ENCODE results near the gene TUBAL3. TPM values are rescaled to one million over a fixed set of nuclear protein-coding genes. Genes with fewer than 3 reads are reported as not detected.

Gene TUBAL3
- total RNA-seq, 6 experiments from 2014 or later, result not detected

DNA sequence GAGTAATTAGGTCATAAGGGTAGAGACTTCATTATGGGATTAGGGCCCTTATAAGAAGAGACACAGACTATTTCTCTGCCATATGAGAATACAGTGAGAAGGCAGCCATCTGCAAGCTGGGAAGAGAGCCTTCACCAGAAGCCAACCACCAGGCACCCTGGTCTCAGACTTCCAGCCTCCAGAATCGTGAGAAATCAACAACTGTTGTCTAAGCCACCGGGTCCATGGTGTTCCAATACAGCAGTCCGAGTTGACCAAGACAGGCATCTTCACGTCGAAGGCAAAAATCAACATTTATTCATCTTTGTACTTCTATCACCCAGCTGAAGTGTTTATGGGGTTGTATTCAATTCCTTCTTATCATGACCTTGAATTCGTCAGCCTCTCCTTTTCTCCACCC is 5.3 kb downstream of the TUBAL3 start:
- TF ChIP-seq, protein P1, sequence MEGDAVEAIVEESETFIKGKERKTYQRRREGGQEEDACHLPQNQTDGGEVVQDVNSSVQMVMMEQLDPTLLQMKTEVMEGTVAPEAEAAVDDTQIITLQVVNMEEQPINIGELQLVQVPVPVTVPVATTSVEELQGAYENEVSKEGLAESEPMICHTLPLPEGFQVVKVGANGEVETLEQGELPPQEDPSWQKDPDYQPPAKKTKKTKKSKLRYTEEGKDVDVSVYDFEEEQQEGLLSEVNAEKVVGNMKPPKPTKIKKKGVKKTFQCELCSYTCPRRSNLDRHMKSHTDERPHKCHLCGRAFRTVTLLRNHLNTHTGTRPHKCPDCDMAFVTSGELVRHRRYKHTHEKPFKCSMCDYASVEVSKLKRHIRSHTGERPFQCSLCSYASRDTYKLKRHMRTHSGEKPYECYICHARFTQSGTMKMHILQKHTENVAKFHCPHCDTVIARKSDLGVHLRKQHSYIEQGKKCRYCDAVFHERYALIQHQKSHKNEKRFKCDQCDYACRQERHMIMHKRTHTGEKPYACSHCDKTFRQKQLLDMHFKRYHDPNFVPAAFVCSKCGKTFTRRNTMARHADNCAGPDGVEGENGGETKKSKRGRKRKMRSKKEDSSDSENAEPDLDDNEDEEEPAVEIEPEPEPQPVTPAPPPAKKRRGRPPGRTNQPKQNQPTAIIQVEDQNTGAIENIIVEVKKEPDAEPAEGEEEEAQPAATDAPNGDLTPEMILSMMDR (IDR thresholded peaks at IDR 0.05), result no peak
- no peaks in the 10 kb centered on the region for H3K36me3 Mint-ChIP-seq (ENCODE audit: low read depth)
- H3K27ac Mint-ChIP-seq, result no peak overlapping the region
- H3K27me3 Mint-ChIP-seq (ENCODE audit: insufficient read depth), result peaks cover 14% of the 10 kb centered on the region
- H3K9me3 Mint-ChIP-seq, result no peaks in the 10 kb centered on the region
- H3K4me1 Mint-ChIP-seq (ENCODE audit: low read depth), result no peaks in the 10 kb centered on the region
- H3K4me3 Mint-ChIP-seq, result no peak overlapping the region
- no peak for DNase-seq

DNA sequence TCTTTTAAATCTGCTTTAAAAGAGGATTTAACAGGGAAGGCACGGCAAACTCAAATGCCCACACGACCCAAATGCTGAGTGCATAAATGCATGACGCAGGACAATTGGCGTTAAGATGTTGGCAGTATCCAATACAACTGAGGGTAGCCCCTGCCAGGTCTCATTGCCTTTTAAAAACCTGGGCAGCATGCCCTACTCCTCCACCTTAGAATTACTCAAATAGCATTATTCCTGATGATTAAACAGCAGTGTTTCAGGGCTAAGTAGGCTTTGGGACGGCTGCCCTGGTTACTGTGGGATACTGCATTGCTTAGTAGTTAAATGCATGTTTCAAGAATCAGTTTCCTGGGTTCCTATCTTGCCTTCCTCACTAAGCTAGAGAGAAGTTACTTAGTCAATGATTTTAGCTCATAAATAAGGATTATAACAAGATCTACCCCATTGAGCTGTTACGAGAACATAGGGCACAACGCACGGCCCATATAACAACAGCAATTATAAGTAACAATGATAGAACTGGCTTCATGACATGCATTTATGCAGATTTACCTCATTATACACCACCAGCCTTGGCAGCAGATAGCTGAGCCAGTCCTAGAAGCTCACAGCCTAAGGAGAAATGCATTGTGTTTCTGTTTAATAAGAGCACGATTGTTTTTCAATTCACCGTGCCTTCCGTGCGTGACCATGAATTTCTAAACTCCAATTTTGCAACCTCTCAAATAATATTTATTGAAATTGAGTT is 7.9 kb downstream of the TUBAL3 start:
- Mint-ChIP-seq H3K4me3 (no peak overlapping the region), H3K9me3 (peaks cover 16% of the 10 kb centered on the region), H3K27me3 (ENCODE audit: insufficient read depth) (peaks cover 19% of the 10 kb centered on the region), H3K36me3 (ENCODE audit: low read depth) (peaks cover 2% of the 10 kb centered on the region; the same call in 1 of the 2 replicates), H3K4me1 (ENCODE audit: low read depth) (no peaks in the 10 kb centered on the region), H3K27ac (no peak overlapping the region)
- DNase-seq, result no peak
- TF ChIP-seq, protein P1 (IDR thresholded peaks at IDR 0.05), result no peak

DNA sequence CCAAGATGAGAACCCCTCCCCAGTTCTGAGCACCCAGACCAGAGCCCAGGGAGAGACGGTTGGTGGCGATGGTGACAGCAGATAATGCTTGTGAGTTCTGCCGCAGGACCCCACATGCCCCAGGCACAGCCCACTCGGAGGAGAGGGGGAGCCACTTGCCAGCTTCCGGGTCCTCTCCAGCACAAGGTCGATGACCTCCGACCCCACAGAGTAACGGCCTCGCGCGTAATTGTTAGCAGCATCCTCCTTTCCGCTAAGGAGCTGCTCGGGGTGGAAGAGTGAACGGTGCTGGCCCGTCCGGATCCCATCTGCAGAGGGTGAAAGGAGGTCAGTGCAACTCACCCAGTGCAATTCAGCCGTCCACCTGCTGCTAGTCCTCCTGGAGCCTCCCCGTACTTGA is 9.5 kb downstream of the TUBAL3 start:
- H3K9me3 Mint-ChIP-seq, result peaks cover 32% of the 10 kb centered on the region

DNA sequence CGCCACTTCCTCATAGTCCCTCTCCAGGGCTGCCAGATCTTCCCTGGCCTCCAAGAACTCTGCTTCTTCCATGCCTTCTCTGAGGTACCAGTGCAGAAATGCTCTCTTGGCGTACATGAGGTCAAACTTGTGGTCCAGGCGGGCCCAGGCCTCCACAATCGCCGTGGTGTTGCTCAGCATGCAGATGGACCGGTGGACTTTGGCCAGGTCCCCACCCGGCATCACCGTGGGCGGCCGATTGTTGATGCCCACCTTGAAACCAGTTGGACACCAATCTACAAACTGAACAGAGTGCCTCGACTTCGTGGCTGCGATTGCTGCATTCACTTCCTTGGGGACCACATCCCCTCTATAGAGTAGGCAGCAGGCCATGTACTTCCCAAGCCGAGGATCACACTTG is 11.1 kb downstream of the TUBAL3 start:
- H3K36me3 Mint-ChIP-seq (ENCODE audit: low read depth), result peaks cover 16% of the 10 kb centered on the region
- H3K4me3 Mint-ChIP-seq, result no peak overlapping the region
- H3K27me3 Mint-ChIP-seq (ENCODE audit: insufficient read depth), result peaks cover 12% of the 10 kb centered on the region
- H3K4me1 Mint-ChIP-seq (ENCODE audit: low read depth), result no peaks in the 10 kb centered on the region
- TF ChIP-seq, protein P1 (IDR thresholded peaks at IDR 0.05), result no peak
- no peak overlapping the region for H3K27ac Mint-ChIP-seq
- H3K9me3 Mint-ChIP-seq, result peaks cover 36% of the 10 kb centered on the region
- DNase-seq, result no peak

More for the DNA sequence above, 9.5 kb downstream of the TUBAL3 start:
- TF ChIP-seq, protein P1 (IDR thresholded peaks at IDR 0.05), result no peak
- Mint-ChIP-seq H3K4me3 (no peak overlapping the region), H3K27me3 (ENCODE audit: insufficient read depth) (peaks cover 19% of the 10 kb centered on the region), H3K36me3 (ENCODE audit: low read depth) (peaks cover 16% of the 10 kb centered on the region), H3K4me1 (ENCODE audit: low read depth) (no peaks in the 10 kb centered on the region), H3K27ac (no peak overlapping the region)
- DNase-seq, result no peak

DNA sequence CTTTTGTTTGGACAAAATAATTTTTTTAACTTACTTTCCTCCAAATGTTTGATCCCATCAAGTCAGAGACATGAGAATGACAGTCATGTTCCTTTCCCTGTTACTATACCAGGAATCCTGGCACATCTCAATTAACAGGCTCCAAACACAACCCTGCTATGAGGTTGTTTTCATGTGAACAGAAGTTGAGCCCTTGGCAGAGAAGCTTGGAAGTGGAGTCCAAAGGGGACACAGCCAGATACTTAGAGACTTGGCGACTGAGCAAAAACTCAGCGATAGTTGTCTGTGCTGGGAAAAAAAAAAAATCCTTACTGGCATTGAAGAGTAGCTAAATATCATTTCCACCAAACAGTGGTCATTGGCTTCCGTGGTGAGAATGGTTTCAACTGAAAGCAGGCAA is 12.8 kb downstream of the TUBAL3 start:
- H3K4me3 Mint-ChIP-seq, result no peak overlapping the region
- H3K27ac Mint-ChIP-seq, result no peak overlapping the region
- H3K36me3 Mint-ChIP-seq (ENCODE audit: low read depth), result peaks cover 16% of the 10 kb centered on the region
- TF ChIP-seq, protein P1 (IDR thresholded peaks at IDR 0.05), result no peak
- no peaks in the 10 kb centered on the region for H3K4me1 Mint-ChIP-seq (ENCODE audit: low read depth)
- no peak for DNase-seq
- peaks cover 40% of the 10 kb centered on the region for H3K9me3 Mint-ChIP-seq
- peaks cover 16% of the 10 kb centered on the region for H3K27me3 Mint-ChIP-seq (ENCODE audit: insufficient read depth)
